ENCODE measurements around the gene TMEM100. TPM values are rescaled to one million over a fixed set of nuclear protein-coding genes. Genes with fewer than 3 reads are reported as not detected.

TMEM100 gene
- polyA plus RNA-seq, 3 donors: not detected

GRCh38 chr17:55704401-55704800 is 18.3 kb downstream of the TMEM100 start:
- DNase-seq: peak; percentile 49 to 74 (median 66)
- 0% methylated on average over 1 of the region's 1 CpG for WGBS (ENCODE audit: insufficient coverage)
- no peak for TF ChIP-seq CTCF (IDR thresholded peaks at IDR 0.05)
- peaks cover 9 to 11% of the 10 kb centered on the region in 2 donors for H3K4me1 ChIP-seq (ENCODE audit: control insufficient read depth in 1 of 2, insufficient read depth in 2 of 2, low read length in 2 of 2)
- Mint-ChIP-seq H3K27ac (peak overlapping the region in 4 of 7 donors; percentile 32 to 82 (median 65)), H3K36me3 (peaks cover 0 to 7% of the 10 kb centered on the region in 2 donors), H3K27me3 (ENCODE audit: low read depth in 3 of 3) (peaks cover 0 to 2% (median 0%) of the 10 kb centered on the region in 3 donors), H3K4me1 (peaks cover 11% of the 10 kb centered on the region), H3K4me3 (no peak overlapping the region), H3K9me3 (peaks cover 8 to 17% (median 16%) of the 10 kb centered on the region in 7 donors)
- H3K4me2 ChIP-seq (replicated peaks; ENCODE audit: extremely low read depth, low read length, poor library complexity, severe bottlenecking): no peak overlapping the region
- no peaks in the 10 kb centered on the region for H3K79me2 ChIP-seq (ENCODE audit: insufficient read depth, low read length)
- H4K20me1 ChIP-seq (ENCODE audit: insufficient read depth, low read length): no peaks in the 10 kb centered on the region
- no peak overlapping the region for H3K9ac ChIP-seq (ENCODE audit: insufficient read depth, low read length, poor library complexity, severe bottlenecking)
- H3K27me3 ChIP-seq (ENCODE audit: control insufficient read depth in 2 of 2, insufficient read depth in 2 of 2, low read length in 2 of 2): no peaks in the 10 kb centered on the region
- intact Hi-C loops (cut with micrococcal nuclease): loop anchor here in 1 of 2 donors (5.0 kb wide), 1 partner anchor 37 kb away; no protein-coding TSS in a partner anchor
- H3K27ac ChIP-seq (ENCODE audit: low read depth in 1 of 2, low read length in 2 of 2): no peak overlapping the region
- H3K36me3 ChIP-seq (replicated peaks in 1 of 2; ENCODE audit: control insufficient read depth in 1 of 2, insufficient read depth in 2 of 2, low read length in 2 of 2): no peaks in the 10 kb centered on the region
- peaks cover 10 to 14% of the 10 kb centered on the region in 2 donors for H3K9me3 ChIP-seq (replicated peaks in 1 of 2; ENCODE audit: control insufficient read depth in 1 of 2, insufficient read depth in 1 of 2, low read length in 2 of 2)
- no peak overlapping the region for H2AFZ ChIP-seq (ENCODE audit: insufficient read depth, low read depth, low read length, poor library complexity, severe bottlenecking)
- no peak overlapping the region for H3K4me3 ChIP-seq (replicated peaks in 1 of 3; ENCODE audit: low read depth in 2 of 3, low read length in 3 of 3)

GRCh38 chr17:55702150-55702549 is 20.5 kb downstream of the TMEM100 start:
- Histone ChIP-seq H2AFZ (ENCODE audit: insufficient read depth, low read depth, low read length, poor library complexity, severe bottlenecking) (no peak overlapping the region), H4K20me1 (ENCODE audit: insufficient read depth, low read length) (no peaks in the 10 kb centered on the region), H3K27ac (ENCODE audit: low read depth in 1 of 2, low read length in 2 of 2) (no peak overlapping the region), H3K4me2 (replicated peaks; ENCODE audit: extremely low read depth, low read length, poor library complexity, severe bottlenecking) (no peak overlapping the region), H3K36me3 (replicated peaks in 1 of 2; ENCODE audit: control insufficient read depth in 1 of 2, insufficient read depth in 2 of 2, low read length in 2 of 2) (no peaks in the 10 kb centered on the region), H3K9ac (ENCODE audit: insufficient read depth, low read length, poor library complexity, severe bottlenecking) (no peak overlapping the region), H3K4me1 (ENCODE audit: control insufficient read depth in 1 of 2, insufficient read depth in 2 of 2, low read length in 2 of 2) (peaks cover 9 to 11% of the 10 kb centered on the region in 2 donors), H3K9me3 (replicated peaks in 1 of 2; ENCODE audit: control insufficient read depth in 1 of 2, insufficient read depth in 1 of 2, low read length in 2 of 2) (peaks cover 14 to 20% of the 10 kb centered on the region in 2 donors), H3K27me3 (ENCODE audit: control insufficient read depth in 2 of 2, insufficient read depth in 2 of 2, low read length in 2 of 2) (no peaks in the 10 kb centered on the region), H3K79me2 (ENCODE audit: insufficient read depth, low read length) (no peaks in the 10 kb centered on the region), H3K4me3 (replicated peaks in 1 of 3; ENCODE audit: low read depth in 2 of 3, low read length in 3 of 3) (no peak overlapping the region)
- Mint-ChIP-seq H3K36me3 (peaks cover 0 to 7% of the 10 kb centered on the region in 2 donors), H3K27ac (peak overlapping the region in 1 of 7 donors; percentile 18), H3K27me3 (ENCODE audit: low read depth in 3 of 3) (peaks cover 0 to 3% (median 0%) of the 10 kb centered on the region in 3 donors), H3K9me3 (peaks cover 8 to 23% (median 20%) of the 10 kb centered on the region in 7 donors), H3K4me3 (no peak overlapping the region), H3K4me1 (peaks cover 11% of the 10 kb centered on the region)
- WGBS (ENCODE audit: insufficient coverage): 86% methylated on average over 5 of the region's 7 CpGs
- TF ChIP-seq CTCF (IDR thresholded peaks at IDR 0.05): no peak
- intact Hi-C loops (cut with micrococcal nuclease): loop anchor here in 1 of 2 donors (5.0 kb wide), 1 partner anchor 35 kb away; no protein-coding TSS in a partner anchor
- DNase-seq: no peak

Data from CD14-positive monocyte (primary cell).